ENCODE results near the gene TBCD. TPM values are rescaled to one million over a fixed set of nuclear protein-coding genes. Genes with fewer than 3 reads are reported as not detected.
"Not testable (repeated sequence)": the region's sequence is repeated elsewhere in the genome, so short reads cannot be mapped to it uniquely, and the experiment has no call there.

TBCD gene
- total and polyA plus RNA-seq, 12 donors = 41.3 to 107 (median 52.4) TPM

- Histone ChIP-seq H3K4me1 (peaks cover 0 to 18% (median 0%) of the 10 kb centered on the region in 9 donors), H3K27ac (peak overlapping the region in 1 of 10 donors; percentile 78), H3K36me3 (no peaks in the 10 kb centered on the region), H3K4me3 (no peak overlapping the region), H3K9me3 (no peaks in the 10 kb centered on the region), H3K27me3 (no peaks in the 10 kb centered on the region)
- no peak for ATAC-seq
- no peak for TF ChIP-seq CTCF (IDR thresholded peaks at IDR 0.05)
- no peak for DNase-seq
- intact Hi-C loops (cut with DNase I) = no loop called here
- 93 to 94% methylated on average over 1 of the region's 1 CpG for WGBS, 2 donors
Measured at GRCh38 chr17:82979718-82980117, 227.9 kb downstream of the TBCD start.

GRCh38 chr17:82980632-82981031 is 228.8 kb downstream of the TBCD start:
- intact Hi-C loops (cut with DNase I) = no loop called here
- no peak for TF ChIP-seq CTCF (IDR thresholded peaks at IDR 0.05)
- Histone ChIP-seq H3K4me1 (peaks cover 0 to 21% (median 0%) of the 10 kb centered on the region in 9 donors), H3K9me3 (no peaks in the 10 kb centered on the region), H3K4me3 (no peak overlapping the region), H3K27me3 (no peaks in the 10 kb centered on the region), H3K36me3 (no peaks in the 10 kb centered on the region), H3K27ac (peak overlapping the region in 1 of 10 donors; percentile 78)
- WGBS, 2 donors = 80 to 88% methylated on average over 9 of the region's 9 CpGs
- ATAC-seq (no peak), DNase-seq (no peak)

GRCh38 chr17:82981141-82981730 is 229.4 kb downstream of the TBCD start:
- H3K27me3 ChIP-seq = no peaks in the 10 kb centered on the region

GRCh38 chr17:82983510-82984248 is 231.8 kb downstream of the TBCD start:
- intact Hi-C loops (cut with DNase I) = no loop called here
- no peak for TF ChIP-seq CTCF (IDR thresholded peaks at IDR 0.05)
- Histone ChIP-seq H3K9me3 (no peaks in the 10 kb centered on the region), H3K36me3 (no peaks in the 10 kb centered on the region), H3K4me3 (no peak overlapping the region), H3K27ac (no peak overlapping the region), H3K27me3 (no peaks in the 10 kb centered on the region), H3K4me1 (peaks cover 0 to 26% (median 0%) of the 10 kb centered on the region in 9 donors)
- no peak for ATAC-seq
- no peak for DNase-seq
- WGBS, 2 donors = 95 to 96% methylated on average over 27 of the region's 27 CpGs

More at GRCh38 chr17:82981141-82981730, 229.4 kb downstream of the TBCD start:
- 84 to 93% methylated on average over 15 of the region's 15 CpGs for WGBS, 2 donors
- no peaks in the 10 kb centered on the region for H3K36me3 ChIP-seq
- DNase-seq (no peak), ATAC-seq (no peak)
- no peak overlapping the region for H3K27ac ChIP-seq
- peaks cover 0 to 27% (median 0%) of the 10 kb centered on the region in 9 donors for H3K4me1 ChIP-seq
- no peaks in the 10 kb centered on the region for H3K9me3 ChIP-seq
- intact Hi-C loops (cut with DNase I) = no loop called here
- TF ChIP-seq CTCF (IDR thresholded peaks at IDR 0.05) = no peak
- no peak overlapping the region for H3K4me3 ChIP-seq

- H3K9me3 ChIP-seq; H3K27ac ChIP-seq; H3K27me3 ChIP-seq; H3K36me3 ChIP-seq; ATAC-seq; intact Hi-C loops (cut with DNase I); DNase-seq; H3K4me3 ChIP-seq: not testable (repeated sequence)
- peaks cover 0 to 23% (median 0%) of the 10 kb centered on the region in 9 donors for H3K4me1 ChIP-seq
- WGBS, 2 donors = 81 to 90% methylated on average over 12 of the region's 12 CpGs
Measured at GRCh38 chr17:82984249-82984617, 232.4 kb downstream of the TBCD start.
